ENCODE measurements around the gene TOMM20L.

The TOMM20L gene

DNA sequence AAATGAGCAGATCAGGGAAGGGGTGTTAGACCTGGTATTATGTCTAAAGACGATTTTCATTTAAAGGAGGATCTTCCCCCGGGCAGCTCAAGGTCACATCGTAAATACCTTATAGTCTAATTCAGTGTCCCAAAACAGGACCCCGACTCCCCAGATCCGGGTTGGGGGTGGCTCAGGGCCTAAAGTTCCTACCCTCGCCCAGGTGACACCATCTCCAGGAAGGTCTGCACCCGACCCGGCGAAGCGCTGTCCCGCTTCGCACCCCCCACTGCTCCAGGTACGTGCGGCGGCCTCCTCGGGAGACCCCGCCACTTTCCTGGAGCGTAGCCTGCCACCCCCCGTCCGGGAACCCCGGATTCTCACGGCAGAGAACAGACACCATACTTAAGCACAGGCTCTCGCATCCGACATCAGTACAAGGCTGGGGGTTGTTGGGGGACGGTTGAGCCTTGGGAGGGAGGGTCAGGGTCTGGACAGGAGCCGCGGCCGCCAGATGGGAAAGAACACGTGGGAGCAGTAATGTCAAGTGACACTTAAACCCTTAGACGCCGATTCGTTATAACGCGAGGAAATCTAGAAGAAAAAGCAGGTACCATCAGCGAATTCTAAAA lies 31.0 kb downstream of the TOMM20L start:
- FAIRE-seq (peak; percentile 35), DNase-seq (ENCODE audit: low spot score) (peak; percentile 80)

DNA sequence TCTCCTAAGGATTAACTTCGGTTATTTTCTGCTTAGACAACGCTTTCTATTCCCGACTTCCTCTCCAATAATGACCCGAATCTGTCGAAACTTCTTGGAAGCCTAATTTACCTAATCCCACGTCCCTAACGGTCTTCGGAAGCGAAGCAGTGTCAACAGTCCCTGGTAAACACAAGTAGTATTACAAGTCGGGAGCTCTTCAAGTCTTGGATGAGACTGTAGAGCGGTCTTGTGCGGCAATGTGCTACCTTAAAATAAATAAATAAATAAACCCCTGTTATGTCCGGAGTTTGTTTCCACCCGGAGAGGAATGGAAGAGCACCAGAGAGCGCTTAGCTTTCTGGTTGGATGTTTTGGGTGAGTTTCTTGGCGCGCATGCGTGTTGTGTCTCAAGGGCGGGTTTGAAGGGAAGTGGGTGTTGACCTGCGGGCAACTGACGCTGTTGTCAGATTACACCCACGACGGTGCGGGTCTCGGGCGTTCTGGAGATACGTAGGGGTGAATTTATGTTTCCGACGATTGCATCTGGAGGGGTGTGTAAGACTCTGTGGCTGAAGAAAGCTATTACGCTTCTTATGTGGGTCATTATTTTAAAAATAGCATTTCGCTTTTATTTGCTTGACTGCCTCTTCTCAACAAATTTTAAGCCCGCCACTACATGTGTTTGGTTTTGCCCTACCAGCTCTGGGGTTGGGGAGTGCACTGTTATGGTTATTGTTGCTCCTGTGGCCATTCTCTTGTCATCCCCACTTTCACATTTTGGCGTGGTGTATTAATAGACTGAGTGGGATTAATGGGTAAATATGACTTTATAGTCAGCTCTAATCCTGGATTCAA lies 31.8 kb downstream of the TOMM20L start, which contains the start of the genes KIAA0586 and TIMM9:
Gene KIAA0586 (plus strand): TSS at position 439 of the 837 bp plus-strand sequence. CDS start 546 bp downstream, outside the sequence.
Gene TIMM9 (minus strand): TSS at position 251 of the 837 bp plus-strand sequence. CDS start 15,586 bp downstream, outside the sequence.
- peak; percentile 99 for DNase-seq (ENCODE audit: low spot score)
- FAIRE-seq, result peak; percentile 59

DNA sequence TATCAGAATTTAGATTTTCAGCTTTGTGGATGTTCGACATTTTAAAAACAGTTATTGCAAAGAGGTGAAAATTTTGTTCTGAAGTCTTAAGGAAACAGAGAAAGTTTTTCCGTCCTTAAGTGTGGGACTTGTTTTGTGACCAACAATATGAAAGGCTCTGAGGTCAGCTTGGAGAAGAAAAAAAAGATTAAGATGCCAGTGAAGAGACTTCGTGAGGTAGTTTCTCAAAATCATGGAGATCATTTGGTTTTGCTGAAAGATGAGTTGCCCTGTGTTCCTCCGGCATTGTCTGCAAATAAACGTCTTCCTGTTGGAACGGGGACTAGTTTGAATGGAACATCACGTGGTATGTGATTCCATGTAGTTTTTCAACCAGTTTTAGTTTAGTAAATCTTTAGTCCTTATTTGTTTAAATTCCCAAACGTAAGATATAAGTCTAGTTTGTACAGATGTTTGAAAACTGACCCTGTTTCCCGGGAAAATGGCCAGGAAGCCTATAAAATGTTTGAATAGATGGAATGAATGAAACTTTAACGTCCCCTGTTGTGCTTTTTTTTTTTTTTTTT lies 32.5 kb downstream of the TOMM20L start:
- DNase-seq (ENCODE audit: low spot score) (peak; percentile 49), FAIRE-seq (no peak)

DNA sequence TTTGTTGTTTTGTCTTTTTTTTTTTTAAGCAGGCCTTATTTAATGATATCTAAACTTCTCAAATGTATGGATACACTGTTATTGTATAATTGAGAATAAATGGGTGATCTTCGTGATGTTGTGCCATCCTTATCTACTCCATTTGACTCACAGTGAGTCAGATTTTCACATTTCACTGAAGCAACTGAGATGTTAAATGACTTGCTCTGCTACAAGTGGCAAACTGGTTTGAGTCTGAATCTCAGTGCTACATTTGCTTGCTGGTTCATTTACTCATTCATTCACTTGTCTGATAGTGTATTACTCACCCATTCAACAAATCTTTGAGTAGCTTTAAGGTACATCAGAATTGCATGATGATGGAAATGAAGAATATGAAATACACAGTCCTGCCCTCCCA lies 34.4 kb downstream of the TOMM20L start:
- FAIRE-seq, result no peak
- DNase-seq (ENCODE audit: low spot score), result no peak

DNA sequence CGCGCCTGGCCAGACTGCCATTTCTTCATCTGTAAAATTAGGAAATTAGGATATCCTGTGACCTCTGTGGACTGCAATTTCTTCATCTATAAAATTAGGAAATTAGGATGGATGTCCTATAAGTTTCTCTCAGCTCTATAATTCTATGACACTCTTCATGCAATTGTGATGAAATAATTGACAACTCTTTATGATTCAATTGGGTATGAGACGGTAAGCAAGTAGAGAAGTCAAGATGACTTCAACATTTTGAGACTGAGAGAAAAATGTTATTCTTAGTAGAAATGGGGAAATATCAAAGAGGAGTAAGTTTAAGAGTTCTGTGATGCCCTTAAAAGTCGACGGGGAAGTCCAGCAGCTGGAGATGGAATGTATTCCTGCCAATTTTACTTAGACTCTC lies 43.7 kb downstream of the TOMM20L start:
- FAIRE-seq (no peak), DNase-seq (ENCODE audit: low spot score) (no peak)

DNA sequence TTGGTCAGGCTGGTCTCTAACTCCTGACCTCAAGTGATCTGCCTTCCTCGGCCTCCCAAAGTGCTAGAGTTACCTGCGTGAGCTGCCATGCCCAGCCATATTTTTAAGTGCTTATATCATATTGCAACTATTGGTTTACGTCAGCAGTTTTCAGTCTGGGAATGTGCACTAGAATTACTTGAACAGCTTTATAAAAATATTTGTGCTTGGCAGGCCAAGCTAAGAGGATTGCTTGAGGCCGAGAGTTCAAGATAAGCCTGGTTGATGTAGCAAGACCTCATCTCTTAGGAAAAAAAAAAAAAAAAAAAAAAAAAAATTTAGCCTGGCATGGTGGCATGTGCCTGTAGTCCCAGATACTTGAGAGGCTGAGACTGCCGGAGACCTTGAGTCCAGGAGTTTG lies 48.9 kb downstream of the TOMM20L start:
- DNase-seq (ENCODE audit: low spot score), result no peak
- no peak for FAIRE-seq

DNA sequence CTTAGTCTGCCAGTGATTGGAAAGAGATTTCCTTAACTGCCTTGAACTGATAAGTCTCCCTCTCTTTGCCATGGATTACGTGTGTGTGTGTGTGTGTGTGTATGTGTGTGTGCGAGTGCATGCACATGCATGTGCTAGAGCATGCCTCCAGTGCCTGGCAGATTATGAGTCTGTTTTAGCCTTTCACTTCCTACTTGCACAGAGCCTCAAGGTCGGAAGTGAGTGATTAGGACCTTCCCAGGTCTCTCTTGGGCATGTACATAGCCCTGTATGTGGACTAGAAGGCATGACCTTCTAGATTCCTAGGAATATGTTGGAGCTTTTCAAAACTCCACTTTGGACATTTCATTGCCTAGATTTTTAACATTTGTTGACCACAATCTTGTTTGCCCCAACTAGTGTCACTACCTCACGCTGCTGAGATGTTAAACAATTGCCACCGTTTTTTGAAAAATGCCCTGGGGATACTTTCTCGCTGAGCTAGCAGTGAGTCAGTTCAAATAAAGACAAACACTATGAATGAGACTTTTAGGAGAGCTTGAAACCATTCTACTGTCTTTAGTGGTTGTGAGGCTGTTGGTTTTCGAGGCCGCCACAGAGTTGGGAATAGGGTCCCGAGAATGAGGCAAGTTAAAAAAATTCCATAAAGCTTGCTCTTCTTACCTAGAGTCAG lies 60.0 kb downstream of the TOMM20L start:
- DNase-seq (ENCODE audit: low spot score) (no peak), FAIRE-seq (peak; percentile 74)
